Measurements from ENCODE around the gene TRIO. TPM values are rescaled to one million over a fixed set of nuclear protein-coding genes. Genes with fewer than 3 reads are reported as not detected.
A peak's percentile ranks its signal among the peaks of the same experiment; 100 is the strongest.
"Not testable (repeated sequence)": the region's sequence is repeated elsewhere in the genome, so short reads cannot be mapped to it uniquely, and the experiment has no call there.

The TRIO gene
- total RNA-seq, 1 experiment from 2014 or later, result 116 TPM

- no peak for DNase-seq (ENCODE audit: low read depth)
Measured at GRCh38 chr5:14380712-14381111, 237.6 kb downstream of the TRIO start.

DNA sequence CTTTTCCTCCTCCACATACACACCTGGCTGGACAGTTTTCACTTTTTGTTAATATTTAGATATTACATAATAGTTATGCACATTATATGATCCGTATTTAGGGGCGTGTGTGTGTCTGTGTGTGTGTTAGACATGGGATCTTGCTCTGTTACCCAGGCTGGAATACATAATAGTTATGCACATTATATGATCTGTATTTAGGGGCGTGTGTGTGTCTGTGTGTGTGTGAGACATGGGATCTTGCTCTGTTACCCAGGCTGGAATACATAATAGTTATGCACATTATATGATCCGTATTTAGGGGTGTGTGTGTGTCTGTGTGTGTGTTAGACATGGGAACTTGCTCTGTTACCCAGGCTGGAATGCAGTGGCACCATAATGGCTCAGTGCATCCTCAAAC is 239.5 kb downstream of the TRIO start:
- no peak for DNase-seq (ENCODE audit: low read depth)

GRCh38 chr5:14383923-14384322 is 240.8 kb downstream of the TRIO start:
- no peak for DNase-seq (ENCODE audit: low read depth)

GRCh38 chr5:14385019-14385418 is 241.9 kb downstream of the TRIO start:
- no peak for DNase-seq (ENCODE audit: low read depth)

DNA sequence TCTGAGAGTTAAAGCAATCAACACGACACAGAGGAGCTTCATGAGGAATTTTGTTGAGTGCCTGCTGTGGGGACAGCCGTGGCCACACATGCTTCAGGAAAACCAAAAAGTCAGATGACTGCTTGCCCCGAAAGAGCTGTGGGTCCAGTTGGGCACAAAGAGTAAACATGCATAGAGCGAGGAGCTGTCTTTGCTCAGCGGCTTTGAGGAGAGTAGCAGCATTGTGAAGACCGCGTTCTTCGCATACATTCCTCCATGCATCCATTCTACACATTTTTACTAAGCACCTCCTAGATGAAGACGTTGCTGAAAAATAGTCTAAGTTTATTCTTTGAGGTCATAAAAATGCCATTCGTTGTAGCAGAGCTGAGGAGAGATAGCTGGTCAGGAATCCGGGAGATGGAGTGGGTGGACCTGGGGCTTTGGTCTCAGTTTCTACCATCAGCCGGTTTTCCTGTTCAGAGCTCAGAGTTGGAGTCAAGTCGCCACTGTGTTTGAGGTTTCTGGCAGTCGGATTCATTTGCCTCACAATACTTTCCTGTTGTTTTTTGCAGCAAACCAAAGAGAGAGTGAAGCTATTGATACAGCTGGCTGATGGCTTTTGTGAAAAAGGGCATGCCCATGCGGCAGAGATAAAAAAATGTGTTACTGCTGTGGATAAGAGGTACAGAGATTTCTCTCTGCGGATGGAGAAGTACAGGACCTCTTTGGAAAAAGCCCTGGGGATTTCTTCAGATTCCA is 243.9 kb downstream of the TRIO start:
- DNase-seq (ENCODE audit: low read depth), result no peak

- DNase-seq (ENCODE audit: low read depth), result no peak
Measured at GRCh38 chr5:14388741-14389140, 245.6 kb downstream of the TRIO start.

GRCh38 chr5:14392552-14392951 is 249.4 kb downstream of the TRIO start:
- DNase-seq (ENCODE audit: low read depth), result not testable (repeated sequence)

- DNase-seq (ENCODE audit: low read depth), result no peak
Measured at GRCh38 chr5:14394365-14394764, 251.2 kb downstream of the TRIO start.

GRCh38 chr5:14395411-14395810 is 252.3 kb downstream of the TRIO start:
- DNase-seq (ENCODE audit: low read depth), result no peak

- no peak for DNase-seq (ENCODE audit: low read depth)
Measured at GRCh38 chr5:14396066-14396465, 252.9 kb downstream of the TRIO start.

DNA sequence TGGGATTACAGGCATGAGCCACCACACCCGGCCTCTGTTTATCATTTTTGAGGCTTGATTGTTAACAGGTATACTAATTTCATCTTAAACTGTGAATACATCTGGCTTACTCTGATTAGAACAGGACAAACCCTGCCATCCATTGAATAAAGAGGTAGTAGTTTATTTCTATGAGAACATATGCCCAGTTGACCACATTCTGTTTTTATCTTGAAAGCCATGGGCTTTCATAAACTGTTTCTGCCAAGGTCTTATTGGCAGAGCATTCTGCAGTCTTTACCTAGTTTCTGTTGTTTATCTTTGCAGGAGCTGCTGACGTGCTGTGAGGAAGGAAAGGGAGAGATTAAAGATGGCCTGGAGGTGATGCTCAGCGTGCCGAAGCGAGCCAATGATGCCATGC is 253.6 kb downstream of the TRIO start:
- peak; percentile 41 for DNase-seq (ENCODE audit: low read depth)

DNA sequence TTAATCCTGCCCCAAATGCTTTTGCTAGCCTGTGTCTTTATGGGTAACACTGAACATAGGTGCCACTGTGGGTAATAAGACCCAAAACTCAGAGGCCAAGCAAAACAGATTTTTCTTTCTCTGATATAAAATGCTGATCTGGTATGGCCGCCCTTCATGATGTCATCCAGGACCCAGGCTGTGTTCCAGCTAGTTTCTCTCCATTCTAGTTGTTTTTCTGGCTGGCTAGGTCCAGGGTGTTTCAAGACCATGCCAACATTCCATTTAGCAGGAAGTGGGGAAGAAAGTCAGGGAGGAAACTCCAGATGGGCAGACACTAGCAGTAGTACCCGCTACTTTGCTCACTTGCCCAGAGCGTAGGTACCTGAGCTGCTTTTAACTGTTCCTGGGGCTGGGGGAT is 254.6 kb downstream of the TRIO start:
- peak; percentile 90 for DNase-seq (ENCODE audit: low read depth)

DNA sequence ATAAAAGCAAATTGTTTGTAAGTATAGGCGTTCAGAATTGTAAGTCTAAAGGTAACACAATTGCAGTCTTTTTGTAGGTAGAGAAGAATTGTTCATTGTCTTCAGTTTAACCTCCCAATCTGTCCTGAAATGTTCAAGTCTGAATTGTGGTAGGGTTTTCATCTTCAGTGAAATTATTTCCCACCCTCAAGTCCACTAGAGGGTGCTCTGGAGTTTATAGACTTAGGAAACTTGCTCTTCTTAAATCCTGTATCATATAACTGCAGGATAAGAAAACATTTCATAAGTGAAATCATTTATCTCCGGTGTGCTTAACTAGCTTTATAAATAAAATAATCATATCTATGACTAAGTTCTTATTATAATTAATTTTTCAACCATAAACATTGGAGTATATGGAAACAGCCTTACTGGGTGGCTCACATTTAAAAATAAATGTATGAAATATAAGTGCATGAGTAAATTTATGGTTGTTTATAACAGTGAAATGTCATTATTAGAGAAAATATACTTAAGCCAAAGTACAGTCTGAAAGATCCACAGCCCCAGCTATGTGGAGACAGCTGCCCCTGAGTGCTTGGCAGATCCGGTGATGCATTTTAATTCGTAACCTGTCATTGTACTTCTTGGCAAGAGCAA is 256.0 kb downstream of the TRIO start:
- DNase-seq (ENCODE audit: low read depth), result peak; percentile 77

GRCh38 chr5:14400085-14400484 is 256.9 kb downstream of the TRIO start:
- DNase-seq (ENCODE audit: low read depth), result peak; percentile 86

DNA sequence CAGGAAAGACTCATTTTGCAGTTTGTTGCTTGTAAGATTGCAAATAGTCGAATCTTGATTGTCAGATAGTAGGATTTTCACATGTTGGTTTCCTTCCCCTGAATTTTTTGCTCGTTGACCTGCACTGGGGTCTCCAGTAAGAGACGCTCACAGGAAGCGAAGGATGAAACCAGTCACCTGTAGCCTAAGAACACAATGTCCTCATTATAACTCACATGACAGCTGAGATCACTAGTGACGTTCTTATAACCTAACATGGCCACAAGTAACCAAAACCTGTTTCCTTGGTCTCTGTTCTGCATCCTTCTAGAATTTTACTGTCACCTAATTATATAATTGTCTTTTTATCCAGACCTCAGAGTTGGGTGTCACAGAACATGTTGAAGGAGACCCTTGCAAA is 257.5 kb downstream of the TRIO start:
- DNase-seq (ENCODE audit: low read depth), result no peak

DNA sequence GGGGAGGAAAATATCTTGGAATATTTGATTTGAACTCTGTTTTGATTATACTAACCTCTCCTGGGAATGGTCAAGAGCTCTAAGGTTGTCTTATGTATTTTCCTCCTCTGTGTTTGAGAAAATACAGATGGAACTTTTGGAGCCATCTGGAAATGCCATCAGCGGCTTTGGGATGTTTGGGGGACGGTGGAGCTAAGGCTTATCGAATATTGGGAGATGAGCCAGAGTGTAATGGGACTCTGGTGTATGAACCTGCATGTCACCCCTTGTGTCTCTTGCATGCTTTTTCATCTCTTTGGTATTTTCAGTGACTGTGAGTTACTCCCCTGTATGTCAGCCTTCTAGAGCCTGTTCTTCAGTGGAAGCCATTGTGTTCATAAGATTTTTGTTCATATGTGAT is 258.5 kb downstream of the TRIO start:
- no peak for DNase-seq (ENCODE audit: low read depth)

- DNase-seq (ENCODE audit: low read depth), result no peak
Measured at GRCh38 chr5:14402424-14402823, 259.3 kb downstream of the TRIO start.

DNA sequence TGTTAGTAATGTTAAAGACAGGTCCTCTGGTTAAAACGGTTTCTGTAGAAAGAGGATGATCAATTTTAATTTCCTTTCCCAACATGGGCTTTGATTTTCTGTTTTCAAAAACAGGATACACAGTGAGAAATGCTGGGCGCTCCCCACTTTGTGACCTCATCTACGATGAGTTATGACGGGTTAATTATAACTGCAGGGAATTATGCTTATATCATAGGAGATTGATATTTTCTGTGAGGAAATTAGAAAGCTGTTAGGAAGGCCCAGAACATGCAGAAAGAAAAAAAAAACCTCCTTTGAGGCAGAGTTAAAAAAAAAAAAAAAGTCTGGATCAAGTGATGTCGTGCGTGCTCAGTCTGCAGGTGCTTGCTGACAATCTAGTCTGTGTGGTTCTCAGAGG is 261.6 kb downstream of the TRIO start:
- no peak for DNase-seq (ENCODE audit: low read depth)

DNA sequence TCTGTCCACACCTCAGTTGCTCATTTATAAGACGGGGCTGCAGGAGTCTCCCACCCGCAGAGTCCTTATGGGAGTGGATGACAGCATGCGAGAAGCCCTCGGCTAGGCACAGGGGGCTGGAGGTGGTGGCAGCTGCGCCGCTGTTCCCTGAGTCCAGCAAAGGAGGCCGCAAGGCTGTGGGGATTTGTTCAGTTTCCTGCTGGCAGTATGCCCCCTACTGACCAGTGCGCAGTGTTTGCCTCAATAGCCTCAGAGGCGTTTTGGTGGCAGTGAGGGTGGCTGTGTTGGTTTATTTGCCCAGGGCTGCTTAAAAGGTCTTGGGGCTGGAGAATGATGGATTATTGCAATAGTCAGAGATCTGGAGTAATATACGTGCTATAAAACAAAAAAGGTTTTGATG is 262.1 kb downstream of the TRIO start:
- DNase-seq (ENCODE audit: low read depth), result peak; percentile 42

DNA sequence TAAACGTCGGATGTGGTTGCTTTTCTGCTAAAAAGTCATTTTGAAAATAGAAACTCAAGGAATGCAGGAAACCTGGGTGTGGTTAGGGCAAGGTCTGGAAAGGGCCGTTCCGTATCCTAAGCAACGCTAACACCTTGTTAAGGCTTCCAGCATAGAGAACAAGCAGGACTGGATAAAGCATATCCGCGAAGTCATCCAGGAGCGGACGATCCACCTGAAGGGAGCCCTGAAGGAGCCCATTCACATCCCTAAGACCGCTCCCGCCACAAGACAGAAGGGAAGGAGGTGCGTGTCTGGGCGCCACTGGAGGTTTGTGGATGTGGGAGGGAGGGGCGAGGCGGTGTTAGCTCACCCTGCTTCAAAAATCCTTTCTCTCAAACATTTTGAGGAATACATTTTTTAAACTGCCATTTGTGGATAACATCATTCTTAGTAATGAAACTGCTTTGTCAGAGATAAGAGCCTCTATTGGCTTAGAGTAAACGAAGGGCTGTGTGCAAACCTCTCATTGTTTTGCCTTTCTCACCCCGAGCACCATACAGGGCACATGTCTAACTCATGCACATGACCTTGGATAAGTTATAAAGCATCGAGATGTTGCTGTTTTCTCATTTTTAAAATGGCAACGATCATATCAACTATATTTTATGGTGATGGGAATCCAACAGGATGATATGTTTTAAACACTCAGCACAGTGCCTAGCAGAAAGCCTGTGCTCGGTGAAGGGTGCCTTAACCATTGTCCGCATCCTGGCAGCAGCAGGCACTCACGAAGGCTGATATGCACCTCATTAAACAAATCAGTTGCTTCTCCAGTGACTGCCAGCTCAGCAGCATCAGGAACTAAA is 262.8 kb downstream of the TRIO start:
- DNase-seq (ENCODE audit: low read depth), result peak; percentile 61

DNA sequence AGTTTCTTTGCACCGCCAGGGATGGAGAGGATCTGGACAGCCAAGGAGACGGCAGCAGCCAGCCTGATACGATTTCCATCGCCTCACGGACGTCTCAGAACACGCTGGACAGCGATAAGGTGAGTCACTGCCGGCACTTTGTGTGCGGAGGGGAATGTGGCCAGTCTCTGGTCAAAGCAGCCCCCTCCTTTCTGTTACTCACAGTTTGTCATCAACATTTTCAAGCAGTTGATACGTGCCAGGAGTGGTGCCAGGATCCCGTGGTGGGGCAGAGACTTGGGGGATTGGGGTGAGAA is 263.4 kb downstream of the TRIO start:
- peak; percentile 99 for DNase-seq (ENCODE audit: low read depth)

- no peak for DNase-seq (ENCODE audit: low read depth)
Measured at GRCh38 chr5:14407051-14407450, 263.9 kb downstream of the TRIO start.

DNA sequence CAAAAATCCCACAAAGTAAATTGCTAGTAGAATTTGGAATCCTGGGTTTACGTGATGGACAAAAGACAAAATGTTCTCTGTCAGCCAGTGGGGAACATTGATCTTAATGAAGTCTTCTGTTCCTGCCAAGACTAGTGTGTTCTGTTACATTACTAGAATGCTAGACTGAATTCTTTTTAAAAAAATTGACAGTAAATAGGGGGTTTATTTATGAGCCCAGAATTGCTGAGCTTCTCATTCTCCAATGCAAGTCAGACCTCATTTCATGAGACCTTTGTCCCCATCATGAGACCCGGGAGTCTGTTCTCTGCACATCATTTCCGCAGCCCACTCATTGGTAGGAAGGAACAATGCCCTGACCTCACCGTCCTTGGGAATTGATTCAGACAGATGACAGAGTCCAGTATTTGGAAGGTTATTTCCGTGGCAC is 264.6 kb downstream of the TRIO start:
- DNase-seq (ENCODE audit: low read depth), result no peak
